HepG2 (cell line): ENCODE results near the gene NOL12. TPM values are rescaled to one million over a fixed set of nuclear protein-coding genes. Genes with fewer than 3 reads are reported as not detected.
A peak's percentile ranks its signal among the peaks of the same experiment; 100 is the strongest.

Experiments
- AHDC1 ChIP-seq: sonication (generic); formaldehyde crosslinking; IDR thresholded peaks from 2 replicates; pipeline ENCODE4 v1.5.1; 2020; ENCODE audit warnings: mild to moderate bottlenecking, missing genetic modification reagents, borderline replicate concordance
- ARHGAP35 ChIP-seq: sonication (generic); formaldehyde crosslinking; IDR thresholded peaks from 2 replicates; pipeline ENCODE4 v1.9.0; 2022; ENCODE audit warnings: mild to moderate bottlenecking, inconsistent platforms, moderate library complexity, missing genetic modification reagents, borderline replicate concordance
- ATF5 ChIP-seq: sonication (generic); formaldehyde crosslinking; IDR thresholded peaks from 2 replicates; pipeline ENCODE4 v1.4.0; 2020; ENCODE audit warnings: mild to moderate bottlenecking, low read depth, missing genetic modification reagents
- ATRX ChIP-seq: sonication (generic); formaldehyde crosslinking; IDR thresholded peaks from 2 replicates; pipeline ENCODE4 v1.4.0; 2020; ENCODE audit warnings: missing genetic modification reagents, borderline replicate concordance
- FIP1L1 ChIP-seq: fragments of 200-400 bp; formaldehyde crosslinking; IDR thresholded peaks from 2 replicates; pipeline ENCODE4 v1.6.1; 2018; ENCODE audit warnings: low read depth, mild to moderate bottlenecking, low read length, moderate library complexity, borderline replicate concordance; ENCODE audit not compliant: insufficient read depth
- FOSL2 ChIP-seq: sonication (generic); formaldehyde crosslinking; IDR thresholded peaks from 2 replicates; pipeline ENCODE4 v1.4.0; 2020; ENCODE audit warnings: missing genetic modification reagents
- KDM5A ChIP-seq: fragments of 200-600 bp; sonication (generic); IDR thresholded peaks from 2 replicates; pipeline ENCODE4 v1.7.0; 2018; ENCODE audit warnings: antibody characterized with exemption, mild to moderate bottlenecking, low read length, borderline replicate concordance
- PITX1 ChIP-seq: sonication (generic); formaldehyde crosslinking; IDR thresholded peaks from 2 replicates; pipeline ENCODE4 v1.5.1; 2020; ENCODE audit warnings: mild to moderate bottlenecking, missing genetic modification reagents
- PREB ChIP-seq: sonication (generic); formaldehyde crosslinking; IDR thresholded peaks from 2 replicates; pipeline ENCODE4 v1.4.0; 2020; ENCODE audit warnings: missing genetic modification reagents
- RERE ChIP-seq: IDR thresholded peaks from 2 replicates; pipeline ENCODE4 v1.6.1; 2016; ENCODE audit warnings: low read depth, missing genetic modification reagents, missing compliant biosample characterization
- ZFX ChIP-seq: sonication (generic); formaldehyde crosslinking; IDR thresholded peaks from 2 replicates; pipeline ENCODE4 v1.4.0; 2020; ENCODE audit warnings: mild to moderate bottlenecking, low read depth, missing genetic modification reagents, moderate library complexity
- ZNF33A ChIP-seq: sonication (generic); formaldehyde crosslinking; IDR thresholded peaks from 2 replicates; pipeline ENCODE4 v1.5.1; 2020; ENCODE audit warnings: missing genetic modification reagents, mild to moderate bottlenecking, moderate library complexity, borderline replicate concordance
- ZNF747 ChIP-seq: sonication (generic); formaldehyde crosslinking; IDR thresholded peaks from 2 replicates; pipeline ENCODE4 v1.8.1; 2023; ENCODE audit warnings: missing genetic modification reagents, mild to moderate bottlenecking, borderline replicate concordance
- ZNF784 ChIP-seq: sonication (generic); formaldehyde crosslinking; IDR thresholded peaks from 2 replicates; pipeline ENCODE4 v1.5.1; 2020; ENCODE audit warnings: missing genetic modification reagents, mild to moderate bottlenecking, borderline replicate concordance
- polyA plus RNA-seq, 8 experiments: library from polyadenylated mRNA; depleted of rRNA in 3 of 8; stranded (reverse) in 7 of 8; unstranded in 1 of 8; fragments of >200 nt; fragmentation: Illumina TruSeq in 4 of 8; extraction: Trizol in 4 of 8; gene quantifications; 2 replicates each; pipeline versions ENCODE4 v1.2.1 to v1.2.3, GENCODE V29; 2011 to 2016; ENCODE audit warnings: low read depth in 4 of 8, missing spikeins in 1 of 8, mixed read lengths in 1 of 8; ENCODE audit not compliant: insufficient read depth in 1 of 8
- total RNA-seq, 5 experiments: library from RNA; depleted of rRNA; stranded (reverse); fragments of >200 nt; fragmentation: Illumina TruSeq; extraction: Trizol; gene quantifications; 2 replicates each; pipeline ENCODE4 v1.2.3, GENCODE V29; 2016; ENCODE audit warnings: low read depth in 1 of 5

The NOL12 gene
- total and polyA plus RNA-seq, 2 of the 13 experiments (the other 11 are each of a cell fraction or from before 2014, with no cell fraction given), result 14.3 to 31.4 TPM

GRCh38 chr22:37741312-37741795 is 55.2 kb downstream of the NOL12 start (continued):
- no peak for TF ChIP-seq RERE (CRISPR knock-in tag)
- peak; percentile 49; the same call in 1 of the 2 replicates for TF ChIP-seq ZFX (CRISPR knock-in tag)
- no peak for TF ChIP-seq FIP1L1
- TF ChIP-seq ARHGAP35 (CRISPR knock-in tag), result no peak
- no peak for TF ChIP-seq AHDC1 (CRISPR knock-in tag)
- TF ChIP-seq ATRX (CRISPR knock-in tag), result no peak
- no peak for TF ChIP-seq PITX1 (CRISPR knock-in tag)
- TF ChIP-seq ATF5 (CRISPR knock-in tag), result no peak
- TF ChIP-seq ZNF747 (CRISPR knock-in tag), result no peak
- TF ChIP-seq FOSL2, result no peak
- no peak for TF ChIP-seq ZNF784 (CRISPR knock-in tag)
- no peak for TF ChIP-seq ZNF33A (CRISPR knock-in tag)
- no peak for TF ChIP-seq KDM5A
- TF ChIP-seq PREB (CRISPR knock-in tag), result no peak
